Activated T-cell treated with anti-CD3 and anti-CD28 coated beads for 4 hours (primary cell): Measurements from ENCODE around the gene TTC13.

Source experiments
- DNase-seq: peaks from one replicate; pipeline ENCODE4 v3.0.0-alpha.2; 2020

Gene TTC13

GRCh38 chr1:230943048-230943593, 35.5 kb downstream of the TTC13 start:
- DNase-seq, result no peak

- DNase-seq, result no peak
Observed at GRCh38 chr1:230940848-230941247, 37.8 kb downstream of the TTC13 start.

- DNase-seq, result no peak
Observed at GRCh38 chr1:230939806-230940489, 38.7 kb downstream of the TTC13 start.

- DNase-seq, result no peak
Observed at GRCh38 chr1:230938924-230939368, 39.7 kb downstream of the TTC13 start.

GRCh38 chr1:230937371-230937770, 41.3 kb downstream of the TTC13 start:
- no peak for DNase-seq

GRCh38 chr1:230936475-230936874, 42.2 kb downstream of the TTC13 start:
- no peak for DNase-seq

GRCh38 chr1:230935852-230936251, 42.8 kb downstream of the TTC13 start:
- no peak for DNase-seq

- DNase-seq, result no peak
Observed at GRCh38 chr1:230930986-230931385, 47.7 kb downstream of the TTC13 start.

GRCh38 chr1:230926182-230926581, 52.5 kb downstream of the TTC13 start:
- no peak for DNase-seq

- DNase-seq, result no peak
Observed at GRCh38 chr1:230925608-230926007, 53.1 kb downstream of the TTC13 start.

- no peak for DNase-seq
Observed at GRCh38 chr1:230923176-230923575, 55.5 kb downstream of the TTC13 start.

- DNase-seq, result no peak
Observed at GRCh38 chr1:230922620-230923019, 56.0 kb downstream of the TTC13 start.

GRCh38 chr1:230919207-230919606, 59.5 kb downstream of the TTC13 start:
- DNase-seq, result no peak

- peak; percentile 65 for DNase-seq
Observed at GRCh38 chr1:230917284-230918135, 61.2 kb downstream of the TTC13 start.

- no peak for DNase-seq
Observed at GRCh38 chr1:230916587-230917283, 61.9 kb downstream of the TTC13 start.

- no peak for DNase-seq
Observed at GRCh38 chr1:230915078-230915477, 63.6 kb downstream of the TTC13 start.

- no peak for DNase-seq
Observed at GRCh38 chr1:230913496-230913895, 65.2 kb downstream of the TTC13 start.

GRCh38 chr1:230910755-230911117, 67.9 kb downstream of the TTC13 start:
- DNase-seq, result no peak

GRCh38 chr1:230909974-230910754, 68.5 kb downstream of the TTC13 start:
- no peak for DNase-seq

GRCh38 chr1:230907472-230908205, 71.0 kb downstream of the TTC13 start:
- DNase-seq, result no peak

GRCh38 chr1:230906226-230906625, 72.4 kb downstream of the TTC13 start:
- no peak for DNase-seq

GRCh38 chr1:230905733-230906132, 72.9 kb downstream of the TTC13 start:
- no peak for DNase-seq
